GM21367 (cell line): ENCODE data around the gene DROSHA.
"Not testable (repeated sequence)": the region's sequence is repeated elsewhere in the genome, so short reads cannot be mapped to it uniquely, and the experiment has no call there.

Experiments
- ATAC-seq: cut with Tn5 transposase; IDR thresholded peaks from one replicate; pipeline ENCODE4 v1.9.1; 2021; ENCODE audit not compliant: unreplicated experiment

The DROSHA gene

DNA sequence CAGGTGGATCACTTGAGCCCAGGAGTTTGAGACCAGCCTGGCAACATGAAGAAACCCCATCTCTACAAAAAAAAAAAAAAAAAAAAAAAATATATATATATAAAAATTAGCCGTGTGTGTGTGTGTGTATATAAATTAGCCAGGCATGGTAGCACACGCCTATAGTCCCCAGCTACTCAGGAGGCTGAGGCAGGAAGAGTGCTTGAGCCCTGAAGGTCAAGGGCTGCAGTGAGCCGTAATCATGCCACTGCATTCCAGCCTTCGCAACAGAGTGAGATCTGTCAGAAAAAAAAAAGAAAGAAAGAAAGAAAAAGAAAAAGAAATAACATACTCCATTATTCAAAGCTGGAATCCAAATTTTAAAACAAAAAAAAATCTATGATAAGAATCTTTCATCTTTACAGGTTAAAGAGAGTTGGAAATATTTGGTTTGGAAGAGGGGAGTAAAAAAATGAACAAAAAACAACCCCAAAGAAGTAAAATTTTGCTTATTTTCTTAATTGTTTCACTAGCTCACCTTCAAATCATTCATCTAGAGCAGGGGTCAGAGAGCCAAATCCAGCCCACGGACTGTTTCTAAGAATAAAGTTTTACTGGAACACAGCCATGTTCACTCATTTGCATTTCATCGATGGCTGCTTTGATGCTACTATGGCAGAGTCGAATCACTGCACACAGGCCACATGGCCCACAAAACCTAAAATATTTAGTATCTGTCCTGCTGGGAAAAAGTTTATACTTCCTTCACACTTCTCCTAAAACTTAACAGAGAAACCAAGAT, 109.9 kb downstream of the DROSHA start:
- ATAC-seq = no peak

DNA sequence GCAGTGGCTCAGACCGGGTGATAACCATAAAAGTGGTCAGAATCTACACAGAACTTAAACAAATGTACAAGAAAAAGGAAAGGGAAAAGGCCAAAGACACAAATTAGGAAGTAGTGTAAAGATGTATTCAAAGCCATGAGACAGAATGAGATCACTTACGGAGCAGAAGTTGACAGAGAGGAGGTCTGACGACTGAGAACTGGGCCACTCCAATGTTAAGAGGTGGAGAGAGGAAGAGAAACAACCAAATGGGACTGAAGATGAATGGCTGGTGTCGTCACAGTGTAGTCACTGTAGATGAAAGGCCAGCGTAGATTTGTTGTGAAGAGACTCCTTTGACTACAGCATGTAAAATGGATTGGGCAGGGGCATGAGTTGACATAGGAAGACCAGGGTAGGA, 114.4 kb downstream of the DROSHA start:
- ATAC-seq = no peak

DNA sequence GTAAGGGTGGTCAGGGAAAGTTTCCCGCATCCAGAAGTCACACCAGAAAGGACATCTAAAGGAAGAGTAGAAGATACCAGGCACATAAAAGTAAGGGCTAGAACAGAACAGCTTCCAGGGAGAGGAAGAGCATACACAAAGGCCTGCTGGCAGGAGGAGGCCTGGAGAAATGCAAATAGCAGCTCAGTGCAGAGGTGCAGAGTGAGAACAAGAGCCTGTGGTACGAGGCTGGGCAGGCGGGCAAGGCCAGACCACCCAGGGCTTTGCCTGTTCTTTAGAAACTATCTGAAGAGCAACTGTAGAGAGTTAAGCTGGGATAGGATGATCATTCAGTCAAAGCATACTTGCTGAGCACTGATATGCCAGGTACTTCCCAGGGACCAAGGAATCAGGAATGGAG, 115.3 kb downstream of the DROSHA start:
- ATAC-seq = no peak

DNA sequence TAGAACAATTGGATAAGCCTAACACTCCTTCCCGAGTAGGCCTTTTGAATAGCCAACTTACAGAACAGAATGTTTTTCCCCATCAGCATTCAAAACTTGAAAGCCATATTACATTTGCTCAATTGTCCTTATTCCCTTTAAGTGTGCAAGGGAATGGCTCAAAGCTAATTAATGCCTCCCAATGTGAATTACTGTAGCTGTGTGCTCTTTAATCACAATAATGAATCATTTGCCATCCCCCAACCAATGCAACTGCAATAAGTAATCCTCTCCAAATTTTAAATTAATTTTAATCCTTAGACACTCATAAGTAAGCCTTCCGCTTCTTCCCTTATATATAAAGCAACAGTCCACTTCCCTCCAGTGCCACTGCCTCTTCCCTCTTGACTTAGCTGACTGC, 115.9 kb downstream of the DROSHA start:
- no peak for ATAC-seq

DNA sequence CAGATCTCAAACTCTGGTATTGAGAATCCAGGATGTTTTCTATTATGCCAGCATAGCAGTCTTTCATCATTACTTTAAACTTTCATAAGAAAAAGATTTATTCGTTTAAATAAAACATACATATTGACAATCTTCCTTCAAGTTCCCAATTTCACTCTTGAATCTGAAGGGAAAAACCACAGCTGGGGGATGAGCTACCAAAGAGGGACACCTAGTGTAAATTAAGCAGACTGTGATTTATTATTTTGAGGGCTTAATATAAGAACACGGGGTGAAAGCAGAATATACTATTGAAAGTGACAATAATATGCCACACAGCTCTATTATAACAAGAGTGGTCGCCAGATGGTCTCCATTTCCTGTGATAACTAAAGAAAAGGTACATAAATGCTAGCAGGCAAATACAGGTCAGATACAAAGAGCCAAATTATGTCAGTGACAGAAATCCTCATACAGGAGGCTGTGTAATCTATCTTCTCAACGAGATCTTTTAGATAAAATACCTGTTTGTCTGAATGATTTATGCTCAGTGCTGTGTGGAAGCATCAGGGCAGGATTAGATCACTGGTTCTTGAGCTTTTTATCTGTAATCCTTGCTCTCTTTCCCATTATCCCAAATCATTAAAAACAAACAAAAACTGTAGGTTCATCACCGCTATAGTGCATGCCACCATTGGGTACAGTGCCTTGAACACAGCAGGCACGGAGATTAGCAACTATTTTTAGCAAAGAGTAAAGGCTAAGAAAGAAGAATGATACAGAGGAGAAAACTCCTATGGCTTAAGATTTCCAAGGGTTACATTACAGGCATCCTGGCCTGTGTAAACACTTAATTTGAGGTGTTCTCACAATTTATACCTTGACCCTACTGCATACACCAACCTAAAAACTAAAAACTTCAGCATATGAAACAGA, 116.6 kb downstream of the DROSHA start:
- no peak for ATAC-seq

DNA sequence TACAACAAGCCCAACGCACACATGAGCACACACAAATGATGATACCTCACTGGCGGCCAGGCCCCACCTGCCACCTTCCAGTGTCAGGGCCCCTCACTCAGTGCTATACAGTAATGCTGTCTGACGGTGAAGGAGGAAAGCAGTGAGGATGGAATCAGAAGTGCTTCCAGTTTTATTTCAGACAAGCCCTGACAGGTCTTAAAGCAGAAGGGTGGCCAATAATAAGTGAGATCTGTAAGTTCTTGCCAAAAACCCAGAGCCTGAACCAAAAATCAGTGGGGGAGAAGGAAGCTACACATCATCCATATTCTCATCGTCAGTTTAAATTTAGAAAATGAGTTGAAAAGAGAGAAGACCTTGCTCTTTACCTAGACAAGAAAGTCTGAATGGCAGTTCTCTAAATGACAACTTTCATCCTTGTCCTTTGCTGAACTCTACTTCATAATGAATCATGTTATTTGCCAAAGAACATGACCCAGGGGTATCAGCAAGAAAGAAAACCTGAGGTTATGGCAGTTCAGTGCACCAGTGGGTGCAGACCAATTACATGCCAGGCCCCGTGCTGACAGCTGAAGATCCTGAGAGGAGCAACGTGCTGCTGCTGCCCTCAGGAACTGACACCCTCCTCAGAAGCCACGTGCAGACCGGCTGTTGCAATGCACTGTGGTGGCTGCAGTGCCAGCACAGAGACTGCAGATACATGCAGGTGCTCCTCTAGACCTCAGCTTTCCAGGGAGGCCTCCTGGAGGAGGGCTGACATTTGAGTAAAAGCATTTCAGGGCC, 118.7 kb downstream of the DROSHA start:
- ATAC-seq = no peak

DNA sequence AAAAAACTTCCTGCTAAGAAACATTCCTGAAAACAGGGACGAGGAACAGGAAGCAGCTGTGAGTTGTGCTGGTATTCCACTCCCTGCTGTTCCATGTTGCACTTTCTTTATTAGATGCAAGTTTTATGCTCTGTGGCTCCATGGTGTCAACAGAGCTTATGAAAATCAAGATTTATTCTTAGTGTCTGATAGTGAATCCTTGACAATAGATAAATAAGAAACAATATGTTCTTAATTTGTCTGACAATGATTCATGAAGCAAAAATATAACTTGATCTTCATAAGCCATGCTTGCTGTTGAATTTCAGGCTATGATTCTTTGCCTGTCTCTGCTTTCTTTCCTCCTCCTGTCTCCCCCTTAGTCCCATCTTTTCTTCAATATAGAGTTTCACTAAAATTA, 119.6 kb downstream of the DROSHA start:
- ATAC-seq = no peak

DNA sequence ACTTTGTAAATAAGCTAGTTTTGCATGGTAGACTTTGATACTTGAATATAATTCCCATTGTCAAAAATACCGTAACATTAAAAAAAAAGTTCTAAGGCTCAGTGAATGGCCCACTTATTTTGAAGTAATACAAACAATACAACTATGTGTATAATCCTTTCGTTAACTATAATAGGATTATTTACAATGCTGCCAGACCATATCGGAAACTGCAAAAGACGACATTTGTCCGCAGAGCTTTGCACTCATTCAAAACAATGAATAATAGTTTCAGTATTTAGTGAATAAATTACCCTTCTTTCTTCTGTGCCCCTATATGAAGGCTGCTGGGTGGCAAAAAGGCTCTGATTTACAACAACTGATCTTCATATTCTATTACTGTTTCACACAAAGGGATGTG, 121.8 kb downstream of the DROSHA start:
- no peak for ATAC-seq

DNA sequence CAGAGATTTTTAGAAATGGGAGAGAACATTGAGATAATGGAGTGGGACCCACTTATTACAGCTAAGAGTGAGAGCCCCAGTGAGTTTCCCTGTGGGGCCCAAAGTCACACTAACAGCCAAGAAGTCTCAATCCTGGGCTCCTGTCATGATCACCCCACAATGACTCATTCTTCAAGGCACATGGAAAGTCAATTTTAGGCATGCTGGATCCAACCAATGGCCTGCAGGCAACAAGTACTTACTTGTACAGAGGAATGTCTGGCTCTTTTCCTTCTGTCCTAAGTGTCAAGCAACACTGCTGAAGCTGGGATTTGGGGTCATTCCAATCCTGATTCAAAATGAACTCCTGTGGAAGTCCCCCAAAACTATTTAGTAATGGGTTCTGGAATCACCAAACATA, 123.1 kb downstream of the DROSHA start:
- no peak for ATAC-seq

DNA sequence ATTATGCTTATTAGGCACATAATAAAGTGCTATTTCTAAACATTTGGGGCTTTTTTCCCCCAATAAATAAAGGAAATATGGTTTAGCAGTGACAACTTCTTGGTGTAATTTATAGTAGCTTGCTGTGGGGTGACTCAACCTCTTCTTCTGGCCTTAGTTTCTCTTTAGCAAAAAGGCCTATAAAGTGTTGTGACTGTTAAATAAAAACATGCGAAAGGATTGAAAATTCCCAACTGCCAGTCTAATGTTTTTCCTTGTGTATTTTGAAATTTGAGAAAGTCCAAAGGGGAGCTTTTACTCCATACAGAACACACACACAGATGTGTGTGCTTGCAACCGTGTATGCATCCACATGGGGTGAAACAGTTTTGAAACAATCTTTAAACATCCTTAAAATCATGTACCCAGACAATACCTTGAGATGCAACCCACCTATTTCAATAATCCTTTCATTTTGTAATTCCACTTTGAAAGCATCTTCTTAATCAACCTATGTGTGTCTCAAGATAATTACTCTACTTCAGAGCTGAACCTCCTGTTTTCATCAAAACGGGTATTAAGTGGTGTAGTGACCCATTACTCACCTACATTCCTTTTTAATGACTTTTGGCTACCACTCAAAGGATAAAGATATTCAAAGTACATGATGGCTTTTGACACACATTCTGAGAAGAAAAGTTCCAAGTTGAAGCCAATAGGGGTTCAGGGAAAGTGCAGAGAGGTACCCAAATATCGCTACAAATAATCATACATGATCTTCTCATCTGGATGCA, 123.8 kb downstream of the DROSHA start:
- no peak for ATAC-seq

DNA sequence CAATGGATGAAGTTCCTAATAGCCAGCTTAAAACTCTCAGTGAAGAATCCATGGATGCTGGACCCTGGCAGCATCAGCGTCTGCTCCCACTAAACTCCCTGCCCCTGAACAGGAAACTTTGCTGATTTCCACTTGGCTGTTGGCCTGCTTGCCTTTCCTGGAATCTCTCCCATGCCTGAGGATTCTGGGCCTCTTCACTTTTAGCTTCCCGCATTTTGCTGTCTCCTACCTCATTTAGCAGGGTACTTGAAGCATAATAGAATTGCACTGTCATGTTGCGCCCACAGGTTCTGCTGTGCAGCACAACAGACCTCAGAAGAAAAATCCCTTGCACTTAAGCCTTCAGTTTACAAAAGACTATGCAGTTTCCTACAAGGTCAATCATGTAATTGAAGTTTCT, 127.6 kb downstream of the DROSHA start:
- ATAC-seq = no peak

DNA sequence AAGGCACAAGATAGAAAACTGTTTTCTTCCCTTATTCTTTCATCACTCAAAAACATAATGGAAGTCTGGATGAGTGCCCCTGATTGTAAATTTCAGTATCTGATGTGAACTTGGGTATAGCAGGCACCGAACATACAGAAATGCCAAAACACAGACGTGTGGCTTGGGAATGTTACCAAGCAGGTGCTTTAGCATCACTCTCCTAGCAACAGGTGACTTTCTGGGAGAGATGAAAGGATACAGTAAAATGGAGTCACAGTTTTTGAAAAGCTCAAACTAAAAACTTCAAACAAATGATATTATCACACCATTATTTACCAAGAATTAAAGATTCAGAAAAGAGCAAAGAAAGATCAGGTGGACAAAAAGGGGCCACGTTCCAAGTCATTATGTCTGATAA, 130.2 kb downstream of the DROSHA start:
- ATAC-seq = no peak

DNA sequence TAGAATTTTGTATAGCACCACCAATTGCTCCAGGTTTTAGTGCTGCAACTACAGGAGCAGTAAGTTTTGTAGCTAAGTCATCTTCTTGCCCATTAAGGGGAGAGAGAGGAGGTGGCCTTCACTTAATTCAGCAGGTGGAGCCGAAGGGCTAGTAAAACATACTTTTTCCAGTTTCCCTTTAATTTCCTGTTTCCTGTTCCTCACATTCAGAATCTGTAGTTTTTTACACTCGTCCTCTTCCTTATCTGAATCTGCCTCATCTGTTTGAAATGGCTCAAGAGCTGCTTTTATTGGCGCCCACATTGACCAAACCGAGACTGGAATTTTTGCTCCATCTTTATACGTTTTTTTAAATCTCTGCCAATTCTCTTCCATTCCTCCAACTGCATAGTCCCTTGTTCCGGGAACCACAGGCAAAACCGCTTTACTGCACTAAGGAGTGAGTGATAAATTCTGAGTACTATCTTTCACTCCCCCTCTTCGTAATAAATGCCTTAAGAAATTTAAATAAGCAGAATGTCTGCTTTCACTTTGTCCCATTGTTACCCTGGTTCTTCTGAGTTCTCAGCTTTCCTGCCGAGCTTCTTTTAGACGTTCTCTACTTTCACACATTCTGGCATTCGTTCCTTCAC, 133.9 kb downstream of the DROSHA start:
- no peak for ATAC-seq

DNA sequence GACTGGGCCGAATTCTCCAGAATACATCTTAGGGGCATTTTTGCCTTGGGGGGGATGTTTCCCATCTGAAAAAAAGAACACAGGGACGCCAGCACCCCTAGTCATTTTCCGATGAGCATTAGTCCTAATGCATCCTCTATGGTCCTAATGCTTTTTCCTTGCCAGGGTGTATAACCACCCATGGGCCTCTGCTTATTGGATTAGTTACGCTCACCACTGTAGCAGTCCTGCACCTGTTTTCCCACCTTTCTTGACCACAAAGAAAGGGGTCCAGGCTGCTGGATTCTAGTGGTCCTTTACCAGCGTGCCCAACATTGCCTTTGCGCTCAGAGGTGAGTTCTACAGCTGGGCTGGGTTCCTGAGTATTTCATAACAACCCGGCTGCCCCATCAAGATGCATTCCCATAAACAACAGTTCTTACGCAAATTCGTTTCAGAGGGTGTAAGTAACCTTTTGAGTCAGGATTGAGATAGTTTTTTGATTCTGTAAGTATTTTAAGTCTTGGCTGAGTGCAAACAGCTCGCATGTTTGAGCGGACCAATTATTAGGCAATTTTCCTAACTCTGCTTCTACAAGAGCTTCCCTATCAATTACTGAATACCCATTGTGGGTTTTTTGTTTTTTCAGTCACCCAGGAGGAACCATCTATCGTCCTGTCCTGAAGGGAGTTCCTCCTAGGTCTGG, 135.1 kb downstream of the DROSHA start:
- ATAC-seq = no peak

DNA sequence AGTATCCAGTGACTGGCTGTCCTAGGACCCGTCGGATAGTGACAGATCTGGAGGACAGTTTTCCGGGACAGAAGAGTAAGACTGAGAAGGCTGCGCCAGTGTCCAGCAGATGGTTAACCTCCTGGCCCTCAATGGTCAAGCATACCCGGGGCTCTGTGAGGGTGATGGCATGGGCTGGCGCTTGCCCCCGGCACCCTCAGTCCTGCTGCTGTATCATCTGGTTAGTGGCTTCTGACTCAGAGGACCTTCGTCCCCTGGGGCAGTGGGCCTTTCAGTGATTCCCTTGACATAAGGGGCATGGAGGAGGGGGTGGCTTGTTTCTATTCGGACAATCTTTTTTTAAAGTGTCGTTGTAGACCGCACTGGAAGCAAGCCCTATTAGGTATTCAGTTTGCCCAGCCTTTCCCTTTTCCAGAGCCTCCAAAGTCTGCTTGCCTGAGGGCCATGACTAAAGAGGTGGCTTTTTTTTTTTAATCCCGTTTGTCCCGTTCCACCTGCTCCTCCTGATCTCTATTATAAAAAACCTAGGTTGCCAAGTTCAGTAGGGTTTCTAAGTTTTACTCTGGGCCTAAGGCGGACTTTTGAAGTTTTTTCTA, 136.3 kb downstream of the DROSHA start:
- ATAC-seq = not testable (repeated sequence)

DNA sequence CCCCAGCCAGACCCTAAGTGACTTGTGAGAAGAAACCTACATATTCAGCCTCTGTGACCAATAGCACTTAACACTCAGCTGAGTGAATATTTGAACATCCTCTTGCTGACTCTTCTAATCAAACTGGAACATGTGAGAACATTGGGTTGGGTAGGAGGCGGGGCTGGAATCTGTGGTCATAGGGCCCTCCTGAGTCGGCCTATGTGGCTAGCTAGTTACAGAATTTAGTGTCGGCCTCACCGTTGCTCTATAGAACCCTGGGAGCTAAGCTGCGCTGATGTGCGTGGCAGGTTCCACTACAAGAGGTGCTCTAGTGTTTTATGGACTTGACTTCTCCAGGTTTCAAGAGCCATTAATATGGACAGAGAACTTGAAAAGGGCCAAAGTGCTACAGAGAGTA, 138.8 kb downstream of the DROSHA start:
- ATAC-seq = no peak

DNA sequence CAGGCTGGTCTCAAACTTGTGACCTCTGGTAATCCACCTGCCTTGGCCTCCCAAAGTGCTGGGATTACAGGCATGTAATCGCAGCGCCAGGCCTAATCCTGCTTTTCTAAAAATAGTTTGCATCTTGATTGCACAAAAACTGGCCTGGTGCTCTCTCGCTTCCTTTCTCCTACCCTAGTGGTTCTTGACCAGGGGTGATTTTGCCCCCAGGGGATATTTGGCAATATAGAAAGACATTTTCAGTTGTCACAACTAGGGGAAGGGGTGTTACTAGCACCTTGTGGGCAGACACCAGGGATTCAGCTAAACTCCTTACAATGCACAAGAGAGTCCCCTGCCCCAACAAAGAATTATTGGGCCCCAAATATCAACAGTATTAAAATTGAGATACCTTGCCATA, 139.8 kb downstream of the DROSHA start:
- ATAC-seq = no peak

DNA sequence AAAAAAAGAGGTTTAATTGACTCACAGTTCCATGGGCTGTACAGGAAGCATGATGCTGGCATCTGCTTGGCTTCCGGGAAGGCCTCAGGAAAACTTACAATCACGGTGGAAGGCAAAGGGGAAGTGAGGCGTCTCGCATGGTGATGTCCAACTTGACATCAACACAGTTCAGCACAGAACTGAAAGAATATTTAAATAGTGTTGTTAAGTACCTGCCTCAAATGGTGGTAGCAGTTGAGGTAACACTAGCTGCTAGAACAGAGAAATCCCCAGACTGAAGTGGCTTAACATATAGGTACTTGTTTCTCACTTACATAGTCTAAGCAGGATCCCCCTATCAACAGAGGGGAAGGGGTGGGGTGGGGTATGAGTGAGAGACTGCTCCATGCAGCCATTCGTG, 141.6 kb downstream of the DROSHA start:
- no peak for ATAC-seq

DNA sequence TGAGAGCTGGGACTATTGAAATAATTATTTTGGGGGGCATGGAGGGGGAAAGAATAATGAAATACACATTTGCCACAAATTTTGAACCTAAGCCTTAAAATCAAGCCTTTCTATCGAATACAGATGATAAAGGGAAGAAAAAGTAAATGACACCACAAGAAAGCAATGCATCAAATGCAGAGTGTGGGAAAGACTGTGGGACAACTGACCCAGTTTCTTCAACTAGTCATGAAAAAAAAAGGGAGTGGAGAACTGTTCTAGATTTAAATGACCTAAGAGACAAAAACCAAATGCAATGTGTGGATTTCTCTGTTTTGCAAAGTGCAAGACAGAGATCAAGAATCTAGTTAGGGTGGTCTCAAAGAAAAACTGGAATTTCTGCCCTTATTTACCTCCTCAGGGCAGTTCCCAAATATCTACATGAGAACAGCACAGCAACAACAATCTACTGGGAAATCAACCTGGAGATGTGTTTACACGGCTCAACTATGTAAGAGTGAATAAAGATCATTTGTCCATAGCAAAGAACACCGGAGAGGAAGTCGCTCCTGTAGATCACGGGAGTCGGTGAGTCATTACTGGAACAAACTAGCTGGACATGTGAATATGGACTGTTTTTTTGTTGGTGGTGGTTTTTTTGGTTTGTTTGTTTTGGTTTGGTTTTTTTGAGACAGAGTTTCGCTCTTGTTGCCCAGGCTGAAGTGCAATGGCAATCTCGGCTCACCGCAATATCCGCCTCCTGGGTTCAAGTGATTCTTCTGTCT, 145.9 kb downstream of the DROSHA start:
- no peak for ATAC-seq
